Loucy (cell line): Measurements from ENCODE around the gene NXPE1.

Experiments
- H2AFZ ChIP-seq: fragments of 200-600 bp; sonication (generic); 2 replicates; pipeline ENCODE4 v1.6.0; 2016; ENCODE audit warnings: antibody characterized with exemption, mild to moderate bottlenecking, low read length, moderate library complexity
- H3F3A ChIP-seq: fragments of 200-600 bp; 2 replicates; pipeline ENCODE4 v1.6.0; 2016; ENCODE audit warnings: antibody characterized with exemption, low read depth, mild to moderate bottlenecking
- H3K27me3 ChIP-seq: fragments of 200-600 bp; sonication (generic); 2 replicates; pipeline ENCODE4 v1.6.1; 2014; ENCODE audit warnings: low read length, mild to moderate bottlenecking; ENCODE audit not compliant: insufficient read depth, poor library complexity, severe bottlenecking
- H3K36me3 ChIP-seq: fragments of 200-600 bp; sonication (generic); 2 replicates; pipeline ENCODE4 v1.6.1; 2016; ENCODE audit warnings: low read length; ENCODE audit not compliant: insufficient read depth
- H3K4me1 ChIP-seq: fragments of 200-600 bp; sonication (generic); 2 replicates; pipeline ENCODE4 v1.5.1; 2014; ENCODE audit warnings: low read length, mild to moderate bottlenecking; ENCODE audit not compliant: insufficient read depth, poor library complexity, severe bottlenecking
- H3K4me2 ChIP-seq: fragments of 200-600 bp; sonication (generic); 2 replicates; pipeline ENCODE4 v1.6.0; 2014; ENCODE audit warnings: antibody characterized with exemption, low read length, low read depth, mild to moderate bottlenecking; ENCODE audit not compliant: poor library complexity, severe bottlenecking
- H3K4me3 ChIP-seq: fragments of 200-600 bp; sonication (generic); 2 replicates; pipeline ENCODE4 v1.5.1; 2014; ENCODE audit warnings: low read length, mild to moderate bottlenecking, mixed read lengths; ENCODE audit not compliant: poor library complexity, severe bottlenecking
- H3K79me2 ChIP-seq: fragments of 200-600 bp; sonication (generic); 2 replicates; pipeline ENCODE4 v1.6.1; 2014; ENCODE audit warnings: low read length; ENCODE audit not compliant: insufficient read depth
- H3K9ac ChIP-seq: fragments of 200-600 bp; sonication (generic); 2 replicates; pipeline ENCODE4 v1.6.0; 2014; ENCODE audit warnings: mild to moderate bottlenecking, low read depth, low read length, moderate library complexity; ENCODE audit not compliant: poor library complexity, severe bottlenecking
- H3K9me2 ChIP-seq: fragments of 200-600 bp; sonication (generic); replicated peaks from 2 replicates; pipeline ENCODE4 v1.6.1; 2016; ENCODE audit warnings: low read depth, low read length, mixed read lengths
- H3K9me3 ChIP-seq: fragments of 200-600 bp; sonication (generic); 2 replicates; pipeline ENCODE4 v1.6.1; 2014; ENCODE audit warnings: mild to moderate bottlenecking, antibody characterized with exemption, low read length, low read depth; ENCODE audit not compliant: insufficient read depth
- H4K20me1 ChIP-seq: fragments of 200-600 bp; sonication (generic); 2 replicates; pipeline ENCODE4 v1.6.0; 2014; ENCODE audit warnings: antibody characterized with exemption, low read length, mild to moderate bottlenecking; ENCODE audit not compliant: insufficient read depth, poor library complexity, severe bottlenecking
- EZH2phosphoT487 ChIP-seq: fragments of 200-600 bp; IDR thresholded peaks from 2 replicates; pipeline ENCODE4 v1.6.1; 2018; ENCODE audit warnings: antibody characterized with exemption, mild to moderate bottlenecking, moderate library complexity, borderline replicate concordance
- TF ChIP-seq, protein P1 (sequence below): fragments of 200-600 bp; sonication (generic); conservative IDR thresholded peaks from 2 replicates; pipeline ENCODE4 v1.5.1; 2014; ENCODE audit warnings: mild to moderate bottlenecking, antibody characterized with exemption, low read length

The NXPE1 gene

DNA sequence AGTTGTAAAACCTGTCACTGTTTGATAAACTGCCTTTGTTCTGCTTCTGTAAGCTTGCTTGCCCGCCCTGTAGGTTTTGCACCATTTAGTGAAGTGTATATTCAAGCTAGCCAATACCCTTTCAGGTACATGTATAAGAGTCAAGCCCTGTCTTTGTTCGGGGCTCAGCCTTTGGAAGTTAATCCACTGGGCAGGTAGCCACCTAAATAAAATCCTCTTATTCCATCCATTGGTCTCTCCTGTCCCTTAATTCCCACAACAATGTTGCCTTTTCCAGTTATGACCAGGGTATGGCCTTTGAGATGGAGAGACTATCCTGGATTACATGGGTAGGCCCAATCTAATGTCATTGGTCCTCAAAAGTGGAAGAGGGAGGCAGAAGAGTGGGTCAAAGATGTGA lies 34.0 kb downstream of the NXPE1 start:
- TF ChIP-seq, protein P1, sequence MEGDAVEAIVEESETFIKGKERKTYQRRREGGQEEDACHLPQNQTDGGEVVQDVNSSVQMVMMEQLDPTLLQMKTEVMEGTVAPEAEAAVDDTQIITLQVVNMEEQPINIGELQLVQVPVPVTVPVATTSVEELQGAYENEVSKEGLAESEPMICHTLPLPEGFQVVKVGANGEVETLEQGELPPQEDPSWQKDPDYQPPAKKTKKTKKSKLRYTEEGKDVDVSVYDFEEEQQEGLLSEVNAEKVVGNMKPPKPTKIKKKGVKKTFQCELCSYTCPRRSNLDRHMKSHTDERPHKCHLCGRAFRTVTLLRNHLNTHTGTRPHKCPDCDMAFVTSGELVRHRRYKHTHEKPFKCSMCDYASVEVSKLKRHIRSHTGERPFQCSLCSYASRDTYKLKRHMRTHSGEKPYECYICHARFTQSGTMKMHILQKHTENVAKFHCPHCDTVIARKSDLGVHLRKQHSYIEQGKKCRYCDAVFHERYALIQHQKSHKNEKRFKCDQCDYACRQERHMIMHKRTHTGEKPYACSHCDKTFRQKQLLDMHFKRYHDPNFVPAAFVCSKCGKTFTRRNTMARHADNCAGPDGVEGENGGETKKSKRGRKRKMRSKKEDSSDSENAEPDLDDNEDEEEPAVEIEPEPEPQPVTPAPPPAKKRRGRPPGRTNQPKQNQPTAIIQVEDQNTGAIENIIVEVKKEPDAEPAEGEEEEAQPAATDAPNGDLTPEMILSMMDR: no peak
- no peak for TF ChIP-seq EZH2phosphoT487
- Histone ChIP-seq H3K4me3 (no peak overlapping the region), H3K4me2 (no peak overlapping the region), H3F3A (no peaks in the 10 kb centered on the region), H3K27me3 (no peaks in the 10 kb centered on the region), H3K79me2 (no peaks in the 10 kb centered on the region), H3K9me3 (no peaks in the 10 kb centered on the region), H4K20me1 (no peaks in the 10 kb centered on the region), H3K36me3 (no peaks in the 10 kb centered on the region), H3K9ac (no peak overlapping the region), H3K4me1 (no peaks in the 10 kb centered on the region), H3K9me2 (no peaks in the 10 kb centered on the region), H2AFZ (no peak overlapping the region)

DNA sequence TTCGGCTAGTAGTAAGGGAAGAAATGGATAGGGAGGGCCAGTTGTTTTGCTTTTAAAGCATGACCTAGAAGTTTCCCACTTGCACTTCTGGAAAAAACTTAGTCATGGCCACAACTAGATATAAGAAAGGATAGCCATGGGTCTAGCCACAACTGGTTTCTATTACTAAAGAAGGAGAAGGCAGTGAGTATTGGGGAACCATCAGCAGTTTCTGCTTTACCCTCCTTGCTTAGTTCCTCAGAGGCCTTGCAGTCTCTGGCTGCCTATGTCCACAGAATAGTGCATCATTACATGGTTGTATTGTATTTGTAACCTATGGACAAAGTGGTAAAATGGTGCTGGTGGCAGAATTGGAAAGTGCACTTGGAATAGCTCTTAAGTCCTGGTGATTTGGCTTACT lies 35.6 kb downstream of the NXPE1 start:
- no peaks in the 10 kb centered on the region for H3K9me3 ChIP-seq
- H3K9ac ChIP-seq: no peak overlapping the region
- no peaks in the 10 kb centered on the region for H4K20me1 ChIP-seq
- no peak overlapping the region for H3K4me2 ChIP-seq
- no peaks in the 10 kb centered on the region for H3F3A ChIP-seq
- no peak overlapping the region for H2AFZ ChIP-seq
- TF ChIP-seq EZH2phosphoT487: no peak
- TF ChIP-seq, protein P1: no peak
- H3K9me2 ChIP-seq: no peaks in the 10 kb centered on the region
- no peaks in the 10 kb centered on the region for H3K36me3 ChIP-seq
- H3K4me3 ChIP-seq: no peak overlapping the region
- no peaks in the 10 kb centered on the region for H3K4me1 ChIP-seq
- H3K27me3 ChIP-seq: no peaks in the 10 kb centered on the region
- no peaks in the 10 kb centered on the region for H3K79me2 ChIP-seq

DNA sequence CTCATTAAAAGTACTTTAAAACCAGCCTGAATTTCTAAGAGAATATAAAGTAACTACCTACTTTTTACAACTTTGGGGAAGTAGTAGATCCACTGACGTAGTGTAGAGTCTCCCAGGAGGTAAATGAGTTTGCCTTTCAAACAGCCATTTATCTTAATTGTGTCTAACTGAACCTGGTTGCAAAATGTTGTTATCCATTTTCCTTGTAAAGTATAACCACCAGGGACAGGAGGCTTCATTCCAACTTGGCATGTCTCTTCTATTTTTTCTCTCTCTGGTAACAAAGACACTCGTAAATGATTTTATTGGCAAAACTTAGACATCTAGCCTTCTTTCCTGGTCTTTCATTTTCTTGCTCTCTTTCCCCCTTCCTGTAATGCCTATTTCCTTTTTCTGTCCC lies 36.9 kb downstream of the NXPE1 start:
- TF ChIP-seq, protein P1: no peak
- TF ChIP-seq EZH2phosphoT487: no peak
- Histone ChIP-seq H3K36me3 (no peaks in the 10 kb centered on the region), H3K4me1 (no peaks in the 10 kb centered on the region), H3K4me3 (no peak overlapping the region), H3K9ac (no peak overlapping the region), H3K4me2 (no peak overlapping the region), H3F3A (no peaks in the 10 kb centered on the region), H3K79me2 (no peaks in the 10 kb centered on the region), H3K9me2 (no peaks in the 10 kb centered on the region), H4K20me1 (no peaks in the 10 kb centered on the region), H3K9me3 (no peaks in the 10 kb centered on the region), H2AFZ (no peak overlapping the region), H3K27me3 (no peaks in the 10 kb centered on the region)
